Spinal cord (tissue), 10 donors: ENCODE results near the gene PAX3. TPM values are rescaled to one million over a fixed set of nuclear protein-coding genes. Genes with fewer than 3 reads are reported as not detected.

Experiments
- DNase-seq, 6 donors: peaks; one replicate each; pipeline versions ENCODE4 v3.0.0 to v3.0.0-alpha.2; 2013 to 2015; ENCODE audit warnings: low spot score in 6 of 6, low read depth in 4 of 6
- H3K27ac ChIP-seq: one replicate; pipeline ENCODE4 v1.5.1; 2013; ENCODE audit warnings: low read depth, low read length, control low read depth
- H3K27me3 ChIP-seq: one replicate; pipeline ENCODE4 v1.6.1; 2013; ENCODE audit warnings: low read length; ENCODE audit not compliant: control insufficient read depth, insufficient read depth
- H3K36me3 ChIP-seq: one replicate; pipeline ENCODE4 v1.6.1; 2013; ENCODE audit warnings: low read length; ENCODE audit not compliant: control insufficient read depth, insufficient read depth
- H3K4me1 ChIP-seq: one replicate; pipeline ENCODE4 v1.6.1; 2013; ENCODE audit warnings: low read length; ENCODE audit not compliant: control insufficient read depth, insufficient read depth
- H3K4me3 ChIP-seq: one replicate; pipeline ENCODE4 v1.5.1; 2013; ENCODE audit warnings: low read depth, low read length, control low read depth
- H3K9me3 ChIP-seq: one replicate; pipeline ENCODE4 v1.6.1; 2013; ENCODE audit warnings: low read length; ENCODE audit not compliant: control insufficient read depth, insufficient read depth
- WGBS: methylation state at CpG from one replicate; pipeline ENCODE4 v1.1.5; 2013; ENCODE audit warnings: missing lambda C conversion rate; ENCODE audit not compliant: insufficient coverage; 5-methylcytosine and 5-hydroxymethylcytosine counted together
- polyA plus RNA-seq, 2 donors: library from polyadenylated mRNA; unstranded; fragments of 120-200 nt; gene quantifications; one replicate each; pipeline ENCODE4 v1.2.1, GENCODE V29; 2013; ENCODE audit not compliant: insufficient read length in 2 of 2
- total RNA-seq, 2 donors: library from RNA; depleted of rRNA in 1 of 2; stranded (reverse); fragments of 120-200 nt in 1 of 2; fragments of >200 nt in 1 of 2; gene quantifications; one replicate each; pipeline versions ENCODE4 v1.2.3 to v1.2.4, GENCODE V29; 2013 to 2014
- donor health status: healthy.

PAX3 gene
- total and polyA plus RNA-seq, 4 donors = 9.4 to 14.2 (median 12.7) TPM

DNA sequence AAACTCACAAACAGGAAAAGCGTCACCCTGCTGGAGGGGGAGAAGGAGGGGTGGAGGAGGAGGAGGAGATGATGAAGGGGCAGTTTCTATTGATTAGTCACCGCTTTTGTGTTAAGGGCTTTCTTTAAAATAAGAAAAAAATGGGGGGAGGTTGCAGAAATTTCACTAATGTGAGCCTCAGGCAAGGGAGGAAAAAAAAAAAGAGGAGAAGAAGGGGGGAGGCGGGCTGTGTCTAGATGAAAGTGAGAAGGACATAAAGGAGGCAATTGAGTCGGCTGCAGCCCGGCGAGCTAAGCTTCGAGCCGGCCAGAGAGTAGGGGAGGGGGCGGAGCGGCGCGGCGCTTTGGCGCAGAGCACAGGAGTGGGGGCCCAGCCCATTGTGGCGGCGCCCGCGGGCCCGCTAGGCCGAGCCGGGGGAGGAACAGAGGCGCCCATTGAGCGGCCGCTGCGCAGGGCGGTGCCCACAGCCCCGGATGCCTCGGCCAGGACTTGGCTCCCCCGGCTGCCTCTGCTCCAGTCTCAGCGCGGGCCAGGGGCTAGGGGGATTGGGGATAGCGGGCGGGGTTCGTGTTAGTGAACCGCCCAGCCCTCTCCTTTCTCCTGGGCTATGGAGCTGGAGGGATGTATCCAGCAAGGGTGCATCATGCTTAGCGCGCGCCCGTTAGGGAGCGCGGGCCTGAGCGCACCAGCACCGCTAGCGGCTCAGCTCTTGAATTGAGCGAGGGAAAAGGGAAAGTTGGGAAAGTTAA, 7.9 kb downstream of the PAX3 start:
- Histone ChIP-seq H3K27me3 (peaks cover 99% of the 10 kb centered on the region), H3K9me3 (no peaks in the 10 kb centered on the region), H3K27ac (peak overlapping the region; percentile 92), H3K4me1 (peaks cover 34% of the 10 kb centered on the region), H3K36me3 (peaks cover 14% of the 10 kb centered on the region), H3K4me3 (peak overlapping the region; percentile 16)
- WGBS = 2% methylated on average over 42 of the region's 45 CpGs
- DNase-seq = peak in 2 of 6 donors; percentile 85

DNA sequence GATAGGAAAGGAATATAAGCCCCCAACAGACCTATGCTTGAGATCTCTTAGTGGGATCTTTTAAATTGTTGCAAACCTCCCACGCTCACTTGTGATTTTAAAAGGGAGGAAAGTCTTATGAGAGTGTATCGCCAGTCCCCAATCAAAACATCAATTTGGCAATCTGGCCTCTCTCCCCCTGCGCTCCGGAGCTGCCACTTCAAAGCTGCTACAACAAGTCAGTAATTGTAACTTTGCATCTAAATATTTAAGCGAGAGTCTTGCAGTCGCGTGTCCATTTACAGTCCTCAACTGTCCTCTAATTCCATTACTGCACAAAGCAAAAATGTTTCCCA, 8.4 kb downstream of the PAX3 start:
- peak overlapping the region; percentile 92 for H3K27ac ChIP-seq
- peaks cover 97% of the 10 kb centered on the region for H3K27me3 ChIP-seq
- peaks cover 11% of the 10 kb centered on the region for H3K36me3 ChIP-seq
- peak in 2 of 6 donors; percentile 53 to 69 for DNase-seq
- WGBS = 0% methylated on average over 2 of the region's 7 CpGs
- peaks cover 31% of the 10 kb centered on the region for H3K4me1 ChIP-seq
- peak overlapping the region; percentile 16 for H3K4me3 ChIP-seq
- no peaks in the 10 kb centered on the region for H3K9me3 ChIP-seq

DNA sequence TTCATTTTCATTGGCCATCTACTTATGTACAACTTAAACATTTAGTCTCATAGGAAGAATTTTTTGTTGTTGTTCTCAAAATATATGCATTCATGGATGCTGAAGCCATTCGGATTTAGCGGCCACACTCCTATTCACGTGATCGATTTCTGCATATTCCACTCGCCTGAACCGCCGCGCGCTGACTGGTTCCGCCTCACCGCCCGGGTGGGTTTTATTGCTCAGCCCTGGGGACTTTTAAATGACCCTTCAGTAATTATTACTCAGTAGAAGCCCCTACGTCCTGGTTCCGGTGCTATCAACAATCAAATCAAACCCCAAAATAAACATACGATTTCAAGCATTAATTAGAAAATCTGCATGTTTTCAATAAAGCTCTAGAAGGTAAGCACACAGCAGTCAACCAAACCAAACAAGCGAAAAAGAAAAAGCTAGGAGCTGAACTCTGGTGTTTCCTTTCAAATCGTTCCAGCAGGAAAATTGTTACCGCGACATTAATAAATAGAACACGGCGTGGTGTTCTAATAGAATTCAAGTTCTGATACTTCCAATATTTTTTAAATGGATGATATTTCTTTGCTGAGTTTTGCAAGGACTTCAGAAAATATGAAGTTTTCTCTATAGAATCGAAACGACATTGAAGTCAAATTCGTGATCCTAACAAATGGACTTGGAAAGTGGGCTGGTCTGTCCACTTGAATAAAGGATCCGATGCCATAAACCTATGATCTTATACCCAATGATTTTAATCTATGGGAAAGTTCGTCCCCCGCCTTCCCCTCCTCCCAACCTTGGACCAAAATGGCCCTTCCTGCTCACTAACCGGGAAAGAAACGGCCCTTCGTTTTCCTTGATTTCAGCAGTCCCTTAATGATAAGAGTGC, 9.3 kb downstream of the PAX3 start:
- H3K9me3 ChIP-seq = no peaks in the 10 kb centered on the region
- DNase-seq = peak in 2 of 6 donors; percentile 53 to 69
- H3K36me3 ChIP-seq = peaks cover 6% of the 10 kb centered on the region
- 6% methylated on average over 17 of the region's 30 CpGs for WGBS
- H3K4me3 ChIP-seq = peak overlapping the region; percentile 16
- H3K4me1 ChIP-seq = peaks cover 25% of the 10 kb centered on the region
- peaks cover 95% of the 10 kb centered on the region for H3K27me3 ChIP-seq
- peak overlapping the region; percentile 92 for H3K27ac ChIP-seq

DNA sequence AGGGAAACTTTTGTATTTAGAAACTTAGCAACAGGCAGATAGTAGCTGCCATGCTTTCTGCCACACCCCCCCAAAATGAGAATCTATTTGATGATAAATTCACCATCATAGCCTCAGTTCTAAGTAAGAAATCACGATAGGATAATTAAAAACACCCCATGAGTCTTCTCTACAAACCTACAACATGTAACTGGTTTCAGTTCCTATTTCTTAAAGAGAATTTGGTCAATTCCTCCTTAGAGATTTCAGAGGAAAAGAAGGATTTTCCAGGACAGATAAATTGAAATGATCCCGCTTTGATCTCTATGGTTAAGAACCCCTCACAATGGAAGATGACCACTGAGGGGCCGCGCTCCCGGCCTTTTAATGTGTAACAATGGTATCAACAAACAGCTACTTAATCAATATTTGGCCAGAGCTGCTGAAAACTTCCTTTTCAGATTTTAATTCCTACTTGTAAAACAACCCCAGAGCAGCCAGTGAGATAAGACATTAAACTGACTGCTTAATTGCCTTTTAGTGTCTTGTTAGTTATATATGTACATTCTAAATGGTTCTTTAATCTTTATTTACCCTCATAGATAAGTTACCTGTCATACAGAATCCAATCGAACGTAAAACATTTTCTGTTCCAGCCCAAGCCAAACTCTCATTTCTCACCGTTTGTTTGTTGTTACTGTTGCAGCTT, 10.1 kb downstream of the PAX3 start:
- peak overlapping the region; percentile 92 for H3K27ac ChIP-seq
- H3K9me3 ChIP-seq = no peaks in the 10 kb centered on the region
- peaks cover 18% of the 10 kb centered on the region for H3K4me1 ChIP-seq
- DNase-seq = peak in 1 of 6 donors; percentile 41
- H3K27me3 ChIP-seq = peaks cover 92% of the 10 kb centered on the region
- H3K36me3 ChIP-seq = no peaks in the 10 kb centered on the region
- no peak overlapping the region for H3K4me3 ChIP-seq
- WGBS = 13% methylated on average over 3 of the region's 8 CpGs

DNA sequence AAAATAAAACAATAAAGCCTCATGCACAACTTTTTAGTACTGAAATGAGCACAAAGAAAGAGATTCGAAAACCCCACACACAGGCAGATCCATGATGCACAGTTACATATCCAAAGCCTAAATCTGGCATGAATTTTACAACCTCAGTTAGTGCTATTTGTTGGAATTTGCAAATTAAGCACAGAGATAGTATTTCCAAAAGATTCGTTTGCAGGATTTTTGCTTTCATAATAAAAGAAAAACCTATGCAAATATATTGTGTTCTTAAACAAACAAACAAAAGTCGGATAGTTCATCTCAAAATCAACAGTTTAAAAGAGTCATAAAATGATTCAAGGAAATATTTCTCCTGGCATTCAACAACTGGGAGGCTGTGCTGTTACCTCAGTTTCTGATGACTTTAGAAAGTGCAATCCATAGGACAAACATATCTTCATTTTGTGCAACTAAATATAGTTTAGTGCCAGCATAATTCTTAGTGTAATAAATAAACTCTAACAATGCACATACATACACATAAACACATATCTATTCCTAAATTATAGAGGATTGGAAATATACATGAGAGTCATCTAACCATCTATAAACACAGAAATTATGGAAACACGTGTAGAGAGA, 10.8 kb downstream of the PAX3 start:
- DNase-seq = no peak

GRCh38 chr2:222284466-222284865, 14.3 kb downstream of the PAX3 start:
- WGBS = no CpG with 5 or more reads among the region's 3 CpGs
- peaks cover 59% of the 10 kb centered on the region for H3K27me3 ChIP-seq
- no peak for DNase-seq
- H3K27ac ChIP-seq = no peak overlapping the region
- no peaks in the 10 kb centered on the region for H3K36me3 ChIP-seq
- no peak overlapping the region for H3K4me3 ChIP-seq
- no peaks in the 10 kb centered on the region for H3K4me1 ChIP-seq
- H3K9me3 ChIP-seq = no peaks in the 10 kb centered on the region

More for the DNA sequence above, 10.8 kb downstream of the PAX3 start:
- H3K36me3 ChIP-seq = no peaks in the 10 kb centered on the region
- WGBS = no CpG with 5 or more reads among the region's 4 CpGs
- H3K27me3 ChIP-seq = peaks cover 90% of the 10 kb centered on the region
- H3K4me3 ChIP-seq = no peak overlapping the region
- H3K4me1 ChIP-seq = peaks cover 18% of the 10 kb centered on the region
- no peak overlapping the region for H3K27ac ChIP-seq
- no peaks in the 10 kb centered on the region for H3K9me3 ChIP-seq

- peaks cover 51% of the 10 kb centered on the region for H3K27me3 ChIP-seq
- H3K4me1 ChIP-seq = no peaks in the 10 kb centered on the region
- H3K9me3 ChIP-seq = no peaks in the 10 kb centered on the region
- H3K27ac ChIP-seq = no peak overlapping the region
- no peaks in the 10 kb centered on the region for H3K36me3 ChIP-seq
- DNase-seq = no peak
- no peak overlapping the region for H3K4me3 ChIP-seq
- WGBS = 35% methylated on average over 7 of the region's 8 CpGs
These were observed 15.2 kb downstream of the PAX3 start for GRCh38 chr2:222283634-222284033.

GRCh38 chr2:222281506-222281905, 17.3 kb downstream of the PAX3 start:
- no peak for DNase-seq
- Histone ChIP-seq H3K4me3 (no peak overlapping the region), H3K27me3 (peaks cover 34% of the 10 kb centered on the region), H3K36me3 (no peaks in the 10 kb centered on the region), H3K27ac (no peak overlapping the region), H3K9me3 (no peaks in the 10 kb centered on the region), H3K4me1 (peaks cover 4% of the 10 kb centered on the region)

GRCh38 chr2:222280795-222281194, 18.0 kb downstream of the PAX3 start:
- no peak overlapping the region for H3K27ac ChIP-seq
- H3K9me3 ChIP-seq = no peaks in the 10 kb centered on the region
- peaks cover 35% of the 10 kb centered on the region for H3K27me3 ChIP-seq
- WGBS = 47% methylated on average over 3 of the region's 5 CpGs
- DNase-seq = no peak
- H3K36me3 ChIP-seq = no peaks in the 10 kb centered on the region
- peaks cover 4% of the 10 kb centered on the region for H3K4me1 ChIP-seq
- no peak overlapping the region for H3K4me3 ChIP-seq
